WI38 (cell line): Measurements from ENCODE around the gene OCIAD2.
"Not testable (repeated sequence)": the region's sequence is repeated elsewhere in the genome, so short reads cannot be mapped to it uniquely, and the experiment has no call there.

ENCODE experiments used
- H3K4me3 ChIP-seq: 2 replicates; pipeline ENCODE4 v1.5.1; 2011; ENCODE audit warnings: low read depth, mild to moderate bottlenecking, control low read depth, low read length
- TF ChIP-seq, protein P1 (sequence below): IDR thresholded peaks from 2 replicates; pipeline ENCODE4 v1.5.1; 2012; ENCODE audit warnings: low read depth, mild to moderate bottlenecking, control low read depth, low read length

OCIAD2 gene

DNA sequence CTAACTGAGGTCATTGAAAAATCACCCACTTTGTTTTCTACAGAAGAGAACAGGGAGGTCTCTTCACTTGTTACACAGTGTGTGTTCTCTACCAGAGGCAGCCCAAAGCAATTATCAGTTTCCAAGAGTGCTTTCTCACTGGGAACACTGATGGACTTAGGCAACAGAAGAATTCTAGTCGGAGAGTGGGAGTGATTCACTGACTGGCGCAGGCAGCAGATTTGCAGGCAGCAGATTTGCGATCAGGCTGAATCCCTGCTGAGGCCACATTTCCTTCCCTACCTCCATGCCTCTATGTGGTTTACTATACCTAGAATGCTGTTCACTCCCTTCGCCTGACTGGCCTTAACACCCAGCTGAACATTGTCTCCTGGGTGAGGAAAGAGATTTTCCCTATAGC lies 6.6 kb downstream of the OCIAD2 start:
- TF ChIP-seq, protein P1, sequence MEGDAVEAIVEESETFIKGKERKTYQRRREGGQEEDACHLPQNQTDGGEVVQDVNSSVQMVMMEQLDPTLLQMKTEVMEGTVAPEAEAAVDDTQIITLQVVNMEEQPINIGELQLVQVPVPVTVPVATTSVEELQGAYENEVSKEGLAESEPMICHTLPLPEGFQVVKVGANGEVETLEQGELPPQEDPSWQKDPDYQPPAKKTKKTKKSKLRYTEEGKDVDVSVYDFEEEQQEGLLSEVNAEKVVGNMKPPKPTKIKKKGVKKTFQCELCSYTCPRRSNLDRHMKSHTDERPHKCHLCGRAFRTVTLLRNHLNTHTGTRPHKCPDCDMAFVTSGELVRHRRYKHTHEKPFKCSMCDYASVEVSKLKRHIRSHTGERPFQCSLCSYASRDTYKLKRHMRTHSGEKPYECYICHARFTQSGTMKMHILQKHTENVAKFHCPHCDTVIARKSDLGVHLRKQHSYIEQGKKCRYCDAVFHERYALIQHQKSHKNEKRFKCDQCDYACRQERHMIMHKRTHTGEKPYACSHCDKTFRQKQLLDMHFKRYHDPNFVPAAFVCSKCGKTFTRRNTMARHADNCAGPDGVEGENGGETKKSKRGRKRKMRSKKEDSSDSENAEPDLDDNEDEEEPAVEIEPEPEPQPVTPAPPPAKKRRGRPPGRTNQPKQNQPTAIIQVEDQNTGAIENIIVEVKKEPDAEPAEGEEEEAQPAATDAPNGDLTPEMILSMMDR = no peak
- H3K4me3 ChIP-seq = no peak overlapping the region

DNA sequence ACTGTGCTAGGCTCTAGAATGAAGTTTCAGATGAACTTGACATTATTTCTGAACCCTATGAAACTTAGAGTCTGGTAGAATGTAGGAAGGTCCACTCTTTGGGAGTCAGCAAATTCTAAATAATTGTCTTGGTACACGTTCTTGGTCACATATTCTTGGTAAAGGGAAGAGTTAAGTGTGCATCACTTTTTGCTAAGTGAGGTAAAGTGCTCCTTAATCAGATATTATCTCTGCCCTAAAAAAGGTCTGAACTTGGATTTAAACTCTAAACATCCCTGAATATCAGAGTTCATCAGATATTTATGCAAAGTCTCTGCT lies 7.2 kb downstream of the OCIAD2 start:
- TF ChIP-seq, protein P1 = no peak
- no peak overlapping the region for H3K4me3 ChIP-seq

GRCh38 chr4:48898733-48899431 lies 7.7 kb downstream of the OCIAD2 start:
- H3K4me3 ChIP-seq = no peak overlapping the region
- TF ChIP-seq, protein P1 = no peak

- no peak overlapping the region for H3K4me3 ChIP-seq
- TF ChIP-seq, protein P1 = no peak
Measured at GRCh38 chr4:48896845-48897244, 9.7 kb downstream of the OCIAD2 start.

DNA sequence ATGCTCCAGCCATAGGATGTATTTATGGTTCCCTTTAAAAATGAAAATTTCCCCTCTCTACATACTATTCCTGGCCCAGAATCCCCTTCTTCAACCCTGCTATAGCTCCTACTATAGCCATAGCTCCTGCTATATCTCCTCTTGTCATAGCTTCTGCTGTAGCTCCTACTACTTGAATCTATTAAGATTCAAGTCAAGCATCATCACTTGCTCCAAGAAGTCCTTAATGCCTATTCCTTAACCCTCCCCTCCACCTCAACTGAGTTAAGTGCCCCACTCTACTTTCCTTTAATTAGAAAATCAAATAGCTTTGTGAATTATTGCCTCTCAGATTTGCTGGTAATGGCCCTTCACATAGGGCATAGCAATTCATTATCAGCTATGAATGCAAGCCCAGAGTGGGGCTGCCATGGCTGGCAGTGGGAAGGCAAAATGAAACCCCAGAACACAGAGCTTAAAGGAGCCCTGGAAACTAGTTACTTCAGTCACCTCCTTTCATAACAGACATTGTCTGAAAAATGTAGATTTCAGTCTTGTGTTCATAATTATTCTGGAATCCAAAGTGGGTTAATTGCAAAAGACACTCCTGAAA lies 15.4 kb downstream of the OCIAD2 start:
- TF ChIP-seq, protein P1 = no peak

GRCh38 chr4:48889750-48890149 lies 16.8 kb downstream of the OCIAD2 start:
- not testable (repeated sequence) for H3K4me3 ChIP-seq

More for the DNA sequence above, 15.4 kb downstream of the OCIAD2 start:
- no peak overlapping the region for H3K4me3 ChIP-seq

- H3K4me3 ChIP-seq = not testable (repeated sequence)
Measured at GRCh38 chr4:48881646-48882045, 24.9 kb downstream of the OCIAD2 start.

DNA sequence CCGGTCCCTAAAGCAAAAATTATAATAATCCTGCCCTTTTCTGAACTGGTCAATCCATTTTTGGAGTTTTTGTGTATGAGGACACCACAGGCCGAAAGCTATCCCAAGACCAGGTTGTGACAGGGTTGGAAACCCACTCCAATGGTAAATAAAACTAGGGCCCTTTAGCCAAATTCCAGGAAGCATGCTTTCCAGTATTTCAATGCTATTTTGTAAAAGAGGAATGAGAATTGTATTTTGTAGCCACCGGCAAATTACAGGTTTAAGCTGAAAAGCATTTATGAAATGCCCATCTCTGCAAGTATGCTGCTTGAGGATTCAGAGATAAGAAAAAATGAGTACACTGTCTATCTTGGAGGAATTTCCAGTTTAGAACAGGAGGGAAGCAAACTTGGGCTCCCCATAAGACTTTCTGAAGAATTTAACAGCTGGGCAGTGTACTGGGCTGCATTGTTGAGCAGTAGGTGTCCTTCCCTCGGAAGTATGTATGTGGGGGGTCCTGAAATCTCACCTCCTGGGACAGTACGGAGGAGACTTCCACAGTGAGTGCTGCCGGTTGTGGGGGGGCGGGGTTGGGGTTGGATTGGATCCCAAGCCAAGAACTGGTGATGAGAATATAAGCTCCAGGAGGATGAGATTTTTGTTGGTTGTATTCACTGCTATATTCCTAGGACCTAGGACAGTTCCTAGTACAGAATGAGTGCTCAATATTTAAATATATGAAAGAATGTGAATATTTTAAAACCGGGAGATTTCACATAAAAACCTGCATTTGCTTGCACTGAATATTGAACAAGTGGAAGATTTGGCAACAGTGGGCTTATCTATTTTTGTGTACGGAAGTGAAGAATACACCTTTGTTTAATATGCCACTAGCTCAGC lies 26.8 kb downstream of the OCIAD2 start:
- no peak overlapping the region for H3K4me3 ChIP-seq
- TF ChIP-seq, protein P1 = no peak
